Esophagus squamous epithelium (tissue), 5 donors: ENCODE data around the gene SLC6A3. TPM values are rescaled to one million over a fixed set of nuclear protein-coding genes. Genes with fewer than 3 reads are reported as not detected.

Experiments
- DNase-seq: peaks from one replicate; lab custom pipeline; 2025; lab: John Stamatoyannopoulos, UW
- H3K27ac ChIP-seq, 4 donors: fragments of 200-600 bp; sonication (generic); one replicate each; pipeline ENCODE4 v1.5.1; 2016 to 2019; ENCODE audit warnings: mild to moderate bottlenecking in 1 of 4
- H3K27me3 ChIP-seq, 4 donors: fragments of 200-600 bp; sonication (generic); 1 replicate in 3 of 4; 2 replicates in 1 of 4; pipeline versions ENCODE4 v1.5.1 to v1.6.0; 2017 to 2021; ENCODE audit warnings: antibody characterized with exemption in 1 of 4
- H3K36me3 ChIP-seq, 3 donors: fragments of 200-600 bp; sonication (generic); one replicate each; pipeline ENCODE4 v1.5.1; 2016 to 2019
- H3K4me1 ChIP-seq, 3 donors: fragments of 200-600 bp; sonication (generic); one replicate each; pipeline ENCODE4 v1.5.1; 2017 to 2019
- H3K4me3 ChIP-seq, 4 donors: fragments of 200-600 bp; sonication (generic); 1 replicate in 3 of 4; 2 replicates in 1 of 4; pipeline ENCODE4 v1.5.1; 2016 to 2019; ENCODE audit warnings: mild to moderate bottlenecking in 2 of 4, moderate library complexity in 1 of 4
- H3K9me3 ChIP-seq, 3 donors: fragments of 200-600 bp; sonication (generic); one replicate each; pipeline ENCODE4 v1.5.1; 2016 to 2019
- CTCF ChIP-seq, 6 experiments: fragments of 450-650 bp in 4 of 6; fragments of 200-600 bp in 2 of 6; sonication (generic) in 2 of 6; IDR thresholded peaks; one replicate each; pipeline ENCODE4 v1.5.1; 2016 to 2019; ENCODE audit warnings: antibody characterized with exemption in 6 of 6, mild to moderate bottlenecking in 4 of 6, moderate library complexity in 4 of 6
- POLR2A ChIP-seq, 4 donors: fragments of 450-650 bp; IDR thresholded peaks; one replicate each; pipeline ENCODE4 v1.6.1; 2017; ENCODE audit warnings: antibody characterized with exemption in 4 of 4, mild to moderate bottlenecking in 4 of 4, moderate library complexity in 3 of 4
- WGBS, 2 donors: methylation state at CpG; one replicate each; pipeline ENCODE4 v1.1.5; 2018; 5-methylcytosine and 5-hydroxymethylcytosine counted together
- intact Hi-C: fragments of 100-400 bp; cut with DNase I; formaldehyde crosslinking; loops from one replicate; pipeline ENCODE4 v1.15.0; 2022
- total RNA-seq, 4 donors: library from RNA; depleted of rRNA; stranded (reverse); fragments of >200 nt; gene quantifications; one replicate each; pipeline ENCODE4 v1.1.0, GENCODE V29; 2016
- donor health status: DM: yes; HTN: yes; CAD: no.

SLC6A3 gene
- total RNA-seq, 4 donors from 2014 or later = 0.19 TPM; not detected in 3

DNA sequence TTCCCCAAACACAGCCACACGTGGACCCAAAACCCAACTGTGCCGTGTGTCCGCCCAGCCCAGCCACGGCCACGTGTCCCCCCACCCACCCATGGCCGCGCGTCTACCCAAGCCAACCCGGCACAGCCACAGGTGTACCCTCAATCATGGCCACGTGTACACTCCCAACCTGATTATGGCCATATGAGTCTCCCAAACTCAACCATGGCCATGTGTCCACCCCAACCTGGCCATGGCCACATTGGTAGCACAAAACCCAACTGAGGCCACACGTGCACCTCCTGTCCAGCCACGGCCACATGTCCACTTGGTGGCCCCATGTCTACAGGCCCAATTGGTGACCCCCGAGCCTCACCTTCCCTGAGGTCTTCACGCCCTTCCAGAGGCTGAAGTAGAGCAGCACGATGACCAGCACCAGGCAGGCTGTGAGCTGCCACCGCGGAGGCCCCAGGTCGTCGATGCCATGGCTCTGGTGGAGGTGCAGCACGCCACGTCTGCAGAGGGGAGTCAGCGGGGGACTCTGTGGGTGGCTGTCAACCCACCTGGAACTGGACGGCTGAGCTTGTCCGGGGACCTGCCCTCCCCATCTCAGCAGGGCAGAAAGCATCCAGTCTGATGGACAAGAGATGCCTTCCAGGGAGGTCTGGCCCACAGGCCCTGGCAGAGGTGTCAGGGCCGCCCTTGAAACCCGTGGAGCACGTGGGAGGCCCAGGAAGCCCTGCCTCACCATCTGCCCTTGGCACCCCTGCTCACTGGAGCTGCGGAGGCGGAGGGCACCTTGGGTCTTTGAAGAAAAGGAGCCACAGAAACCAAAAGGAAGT, 23.5 kb downstream of the SLC6A3 start:
- Histone ChIP-seq H3K4me1 (no peaks in the 10 kb centered on the region), H3K36me3 (no peaks in the 10 kb centered on the region), H3K27ac (no peak overlapping the region), H3K27me3 (peaks cover 0 to 12% (median 0%) of the 10 kb centered on the region in 4 donors), H3K4me3 (no peak overlapping the region), H3K9me3 (peaks cover 0 to 7% (median 0%) of the 10 kb centered on the region in 3 donors)
- 82 to 88% methylated on average over 9 to 18 of the region's 29 CpGs for WGBS, 2 donors
- TF ChIP-seq POLR2A (IDR thresholded peaks at IDR 0.05) (no peak), CTCF (IDR thresholded peaks at IDR 0.05) (no peak)
- no peak for DNase-seq
- intact Hi-C loops = no loop called here

- H3K9me3 ChIP-seq = no peaks in the 10 kb centered on the region
- no peaks in the 10 kb centered on the region for H3K4me1 ChIP-seq
- no peak overlapping the region for H3K27ac ChIP-seq
- peaks cover 0 to 12% (median 0%) of the 10 kb centered on the region in 4 donors for H3K27me3 ChIP-seq
- intact Hi-C loops = no loop called here
- WGBS, 2 donors = 44 to 53% methylated on average over 9 to 16 of the region's 23 CpGs
- H3K36me3 ChIP-seq = no peaks in the 10 kb centered on the region
- no peak for DNase-seq
- TF ChIP-seq CTCF (IDR thresholded peaks at IDR 0.05) (no peak), POLR2A (IDR thresholded peaks at IDR 0.05) (no peak)
- H3K4me3 ChIP-seq = no peak overlapping the region
These were observed 24.7 kb downstream of the SLC6A3 start for GRCh38 chr5:1420211-1421195.

DNA sequence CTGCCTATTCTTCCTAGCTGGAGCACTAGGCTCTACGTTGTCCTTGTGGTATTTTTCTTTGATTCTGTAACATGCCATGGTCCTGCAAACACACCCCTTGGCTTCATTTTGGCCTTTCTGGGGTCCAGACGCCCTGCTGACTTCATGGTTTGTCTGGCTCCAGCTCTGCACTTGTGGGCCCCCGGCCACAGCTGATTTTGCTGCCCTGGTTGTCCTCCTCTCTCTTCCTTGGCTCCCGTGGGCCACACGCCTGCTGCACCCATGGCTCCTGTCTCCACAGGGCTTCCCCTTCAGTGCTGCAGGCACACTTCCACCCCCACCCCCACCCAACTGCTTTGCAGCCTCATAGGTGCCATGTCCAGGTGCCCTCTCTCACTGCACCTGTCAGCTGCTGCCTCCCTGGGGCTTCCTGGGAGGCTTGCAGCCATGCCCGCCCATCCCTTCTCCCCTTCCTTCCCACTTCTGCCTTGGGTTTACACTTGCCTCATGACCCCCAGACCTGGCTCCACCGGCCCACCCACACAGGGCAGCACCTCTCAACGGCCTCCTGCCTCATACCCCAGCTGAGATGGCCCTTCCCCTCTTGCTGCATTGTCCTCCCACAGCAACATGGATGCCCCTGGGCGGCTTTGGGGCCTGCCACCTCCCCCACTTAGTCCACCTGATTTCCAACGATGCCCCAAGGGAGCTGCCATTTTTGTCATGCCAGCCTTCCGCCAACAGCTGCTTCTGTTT, 25.6 kb downstream of the SLC6A3 start:
- Histone ChIP-seq H3K36me3 (no peaks in the 10 kb centered on the region), H3K27me3 (peaks cover 0 to 17% (median 0%) of the 10 kb centered on the region in 4 donors), H3K4me3 (no peak overlapping the region), H3K9me3 (no peaks in the 10 kb centered on the region), H3K4me1 (no peaks in the 10 kb centered on the region), H3K27ac (no peak overlapping the region)
- DNase-seq = no peak
- intact Hi-C loops = no loop called here
- TF ChIP-seq CTCF (IDR thresholded peaks at IDR 0.05) (no peak), POLR2A (IDR thresholded peaks at IDR 0.05) (no peak)
- WGBS, 2 donors = 61 to 72% methylated on average over 11 of the region's 11 CpGs

- no peaks in the 10 kb centered on the region for H3K9me3 ChIP-seq
- no peak for DNase-seq
- intact Hi-C loops = no loop called here
- H3K36me3 ChIP-seq = no peaks in the 10 kb centered on the region
- no peaks in the 10 kb centered on the region for H3K4me1 ChIP-seq
- H3K27ac ChIP-seq = no peak overlapping the region
- TF ChIP-seq POLR2A (IDR thresholded peaks at IDR 0.05) = no peak
- no peak for TF ChIP-seq CTCF (IDR thresholded peaks at IDR 0.05)
- H3K27me3 ChIP-seq = peaks cover 0 to 16% (median 0%) of the 10 kb centered on the region in 4 donors
- no peak overlapping the region for H3K4me3 ChIP-seq
These were observed 26.3 kb downstream of the SLC6A3 start for GRCh38 chr5:1418921-1419280.
